Activated naive CD4-positive, alpha-beta T cell treated with Interleukin-2 at 50 U/mL for 16 hours (primary cell): ENCODE data around the gene GUCY1A1.

Source experiments
- DNase-seq: peaks from one replicate; pipeline ENCODE4 v3.0.0-alpha.2; 2020

The GUCY1A1 gene

GRCh38 chr4:155693015-155693663 is 26.5 kb downstream of the GUCY1A1 start:
- DNase-seq: no peak

- DNase-seq: no peak
Measured at GRCh38 chr4:155694100-155694785, 27.6 kb downstream of the GUCY1A1 start.

- DNase-seq: no peak
Measured at GRCh38 chr4:155696226-155696625, 29.6 kb downstream of the GUCY1A1 start.

GRCh38 chr4:155696726-155697125 is 30.1 kb downstream of the GUCY1A1 start:
- no peak for DNase-seq

- DNase-seq: no peak
Measured at GRCh38 chr4:155701827-155702226, 35.2 kb downstream of the GUCY1A1 start.

GRCh38 chr4:155703486-155704247 is 37.0 kb downstream of the GUCY1A1 start:
- no peak for DNase-seq

- DNase-seq: no peak
Measured at GRCh38 chr4:155704841-155705404, 38.3 kb downstream of the GUCY1A1 start.

GRCh38 chr4:155705664-155706063 is 39.0 kb downstream of the GUCY1A1 start:
- no peak for DNase-seq

GRCh38 chr4:155706147-155706546 is 39.5 kb downstream of the GUCY1A1 start:
- DNase-seq: no peak

- no peak for DNase-seq
Measured at GRCh38 chr4:155707251-155707650, 40.6 kb downstream of the GUCY1A1 start.

- no peak for DNase-seq
Measured at GRCh38 chr4:155708782-155709181, 42.1 kb downstream of the GUCY1A1 start.

- DNase-seq: no peak
Measured at GRCh38 chr4:155709918-155710317, 43.3 kb downstream of the GUCY1A1 start.

- DNase-seq: no peak
Measured at GRCh38 chr4:155711556-155711955, 44.9 kb downstream of the GUCY1A1 start.

GRCh38 chr4:155712846-155713245 is 46.2 kb downstream of the GUCY1A1 start:
- DNase-seq: no peak

GRCh38 chr4:155713911-155714310 is 47.3 kb downstream of the GUCY1A1 start:
- DNase-seq: no peak

GRCh38 chr4:155722336-155722735 is 55.7 kb downstream of the GUCY1A1 start:
- DNase-seq: no peak

- no peak for DNase-seq
Measured at GRCh38 chr4:155722816-155723499, 56.3 kb downstream of the GUCY1A1 start.

GRCh38 chr4:155724731-155725130 is 58.1 kb downstream of the GUCY1A1 start:
- no peak for DNase-seq

GRCh38 chr4:155734065-155734464 is 67.4 kb downstream of the GUCY1A1 start:
- DNase-seq: no peak

GRCh38 chr4:155734951-155735350 is 68.3 kb downstream of the GUCY1A1 start:
- DNase-seq: no peak

- DNase-seq: no peak
Measured at GRCh38 chr4:155735496-155735895, 68.8 kb downstream of the GUCY1A1 start.

- no peak for DNase-seq
Measured at GRCh38 chr4:155738548-155738947, 71.9 kb downstream of the GUCY1A1 start.

- no peak for DNase-seq
Measured at GRCh38 chr4:155741546-155741945, 74.9 kb downstream of the GUCY1A1 start.
